ENCODE results near the gene FGD6.

FGD6 gene

GRCh38 chr12:95227818-95228356 is 10.6 kb upstream of the FGD6 start:
- no peak overlapping the region for H3K4me3 ChIP-seq (ENCODE audit: low read depth, low read length, poor library complexity, severe bottlenecking)
- H3F3A ChIP-seq (ENCODE audit: insufficient read depth, low read length), result no peaks in the 10 kb centered on the region
- no peak overlapping the region for H3K27ac ChIP-seq (ENCODE audit: low read depth, low read length, poor library complexity, severe bottlenecking)
- H4K20me1 ChIP-seq (ENCODE audit: insufficient read depth, low read length), result peaks cover 4% of the 10 kb centered on the region; the same call in 1 of the 2 replicates
- H3K27me3 ChIP-seq (ENCODE audit: insufficient read depth, low read length), result no peaks in the 10 kb centered on the region
- no peak overlapping the region for H2AFZ ChIP-seq (ENCODE audit: low read length)
- no peaks in the 10 kb centered on the region for H3K9me3 ChIP-seq (ENCODE audit: low read length)
- no peak overlapping the region for H3K9ac ChIP-seq (ENCODE audit: low read length)
- TF ChIP-seq, protein P1, sequence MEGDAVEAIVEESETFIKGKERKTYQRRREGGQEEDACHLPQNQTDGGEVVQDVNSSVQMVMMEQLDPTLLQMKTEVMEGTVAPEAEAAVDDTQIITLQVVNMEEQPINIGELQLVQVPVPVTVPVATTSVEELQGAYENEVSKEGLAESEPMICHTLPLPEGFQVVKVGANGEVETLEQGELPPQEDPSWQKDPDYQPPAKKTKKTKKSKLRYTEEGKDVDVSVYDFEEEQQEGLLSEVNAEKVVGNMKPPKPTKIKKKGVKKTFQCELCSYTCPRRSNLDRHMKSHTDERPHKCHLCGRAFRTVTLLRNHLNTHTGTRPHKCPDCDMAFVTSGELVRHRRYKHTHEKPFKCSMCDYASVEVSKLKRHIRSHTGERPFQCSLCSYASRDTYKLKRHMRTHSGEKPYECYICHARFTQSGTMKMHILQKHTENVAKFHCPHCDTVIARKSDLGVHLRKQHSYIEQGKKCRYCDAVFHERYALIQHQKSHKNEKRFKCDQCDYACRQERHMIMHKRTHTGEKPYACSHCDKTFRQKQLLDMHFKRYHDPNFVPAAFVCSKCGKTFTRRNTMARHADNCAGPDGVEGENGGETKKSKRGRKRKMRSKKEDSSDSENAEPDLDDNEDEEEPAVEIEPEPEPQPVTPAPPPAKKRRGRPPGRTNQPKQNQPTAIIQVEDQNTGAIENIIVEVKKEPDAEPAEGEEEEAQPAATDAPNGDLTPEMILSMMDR (IDR thresholded peaks at IDR 0.05; ENCODE audit: low read length), result no peak
- TF ChIP-seq EZH2 (IDR thresholded peaks at IDR 0.05; ENCODE audit: borderline replicate concordance, low read length), result no peak
- H3K79me2 ChIP-seq (ENCODE audit: insufficient read depth, low read length), result peaks cover 95% of the 10 kb centered on the region
- peaks cover 8% of the 10 kb centered on the region for H3K4me1 ChIP-seq (ENCODE audit: insufficient read depth, low read length, severe bottlenecking)
- no peaks in the 10 kb centered on the region for H3K9me2 ChIP-seq (ENCODE audit: low read depth, low read length)
- H3K4me2 ChIP-seq (ENCODE audit: low read length), result no peak overlapping the region
- H3K36me3 ChIP-seq (ENCODE audit: insufficient read depth, low read length), result peaks cover 34% of the 10 kb centered on the region

- Histone ChIP-seq H3K4me2 (ENCODE audit: low read length) (no peak overlapping the region), H3K4me1 (ENCODE audit: insufficient read depth, low read length, severe bottlenecking) (peaks cover 11% of the 10 kb centered on the region), H3K9me2 (ENCODE audit: low read depth, low read length) (no peaks in the 10 kb centered on the region), H2AFZ (ENCODE audit: low read length) (no peak overlapping the region), H3K27me3 (ENCODE audit: insufficient read depth, low read length) (no peaks in the 10 kb centered on the region), H3K9ac (ENCODE audit: low read length) (no peak overlapping the region), H3K9me3 (ENCODE audit: low read length) (no peaks in the 10 kb centered on the region), H4K20me1 (ENCODE audit: insufficient read depth, low read length) (peaks cover 4% of the 10 kb centered on the region; the same call in 1 of the 2 replicates), H3K27ac (ENCODE audit: low read depth, low read length, poor library complexity, severe bottlenecking) (no peak overlapping the region), H3F3A (ENCODE audit: insufficient read depth, low read length) (no peaks in the 10 kb centered on the region), H3K4me3 (ENCODE audit: low read depth, low read length, poor library complexity, severe bottlenecking) (no peak overlapping the region), H3K36me3 (ENCODE audit: insufficient read depth, low read length) (peaks cover 22% of the 10 kb centered on the region), H3K79me2 (ENCODE audit: insufficient read depth, low read length) (peaks cover 95% of the 10 kb centered on the region)
- no peak for TF ChIP-seq EZH2 (IDR thresholded peaks at IDR 0.05; ENCODE audit: borderline replicate concordance, low read length)
- TF ChIP-seq, protein P1 (IDR thresholded peaks at IDR 0.05; ENCODE audit: low read length), result no peak
These were observed 8.5 kb upstream of the FGD6 start for GRCh38 chr12:95225645-95226212.

- Histone ChIP-seq H3K9me2 (ENCODE audit: low read depth, low read length) (no peaks in the 10 kb centered on the region), H3K27me3 (ENCODE audit: insufficient read depth, low read length) (no peaks in the 10 kb centered on the region), H3K36me3 (ENCODE audit: insufficient read depth, low read length) (peaks cover 27% of the 10 kb centered on the region), H3F3A (ENCODE audit: insufficient read depth, low read length) (no peaks in the 10 kb centered on the region), H2AFZ (ENCODE audit: low read length) (no peak overlapping the region), H3K9me3 (ENCODE audit: low read length) (no peaks in the 10 kb centered on the region), H3K27ac (ENCODE audit: low read depth, low read length, poor library complexity, severe bottlenecking) (no peak overlapping the region), H3K4me3 (ENCODE audit: low read depth, low read length, poor library complexity, severe bottlenecking) (no peak overlapping the region), H3K9ac (ENCODE audit: low read length) (no peak overlapping the region), H3K79me2 (ENCODE audit: insufficient read depth, low read length) (peaks cover 95% of the 10 kb centered on the region), H3K4me2 (ENCODE audit: low read length) (no peak overlapping the region), H4K20me1 (ENCODE audit: insufficient read depth, low read length) (peaks cover 4% of the 10 kb centered on the region; the same call in 1 of the 2 replicates), H3K4me1 (ENCODE audit: insufficient read depth, low read length, severe bottlenecking) (peaks cover 24% of the 10 kb centered on the region)
- TF ChIP-seq, protein P1 (IDR thresholded peaks at IDR 0.05; ENCODE audit: low read length), result no peak
- no peak for TF ChIP-seq EZH2 (IDR thresholded peaks at IDR 0.05; ENCODE audit: borderline replicate concordance, low read length)
These were observed 7.2 kb upstream of the FGD6 start for GRCh38 chr12:95224202-95225170.
